ENCODE results near the gene HS6ST2. TPM values are rescaled to one million over a fixed set of nuclear protein-coding genes. Genes with fewer than 3 reads are reported as not detected.

Gene HS6ST2
- total RNA-seq, 4 donors from 2014 or later: 0.22 to 0.34 (median 0.33) TPM; not detected in 1

DNA sequence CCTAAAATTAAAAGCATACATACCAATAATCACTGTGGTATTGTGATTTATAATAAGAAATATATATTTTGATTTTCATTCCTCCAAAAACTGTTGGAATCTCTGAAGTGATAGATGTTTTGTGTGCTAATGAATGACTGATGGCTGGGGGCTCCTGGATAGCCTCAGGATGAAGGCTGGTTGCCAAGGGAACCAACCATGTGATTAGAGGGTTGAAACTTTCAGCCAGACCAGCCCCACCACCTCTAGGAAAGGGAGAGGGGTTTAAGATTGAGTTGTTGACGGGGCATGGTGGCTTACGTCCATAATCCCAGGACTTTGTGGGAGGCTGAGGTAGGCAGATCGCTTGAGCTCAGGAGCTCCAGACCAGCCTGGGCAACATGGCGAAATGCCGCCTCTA lies 34.0 kb downstream of the HS6ST2 start:
- TF ChIP-seq CTCF (IDR thresholded peaks at IDR 0.05; ENCODE audit: low read depth): no peak

DNA sequence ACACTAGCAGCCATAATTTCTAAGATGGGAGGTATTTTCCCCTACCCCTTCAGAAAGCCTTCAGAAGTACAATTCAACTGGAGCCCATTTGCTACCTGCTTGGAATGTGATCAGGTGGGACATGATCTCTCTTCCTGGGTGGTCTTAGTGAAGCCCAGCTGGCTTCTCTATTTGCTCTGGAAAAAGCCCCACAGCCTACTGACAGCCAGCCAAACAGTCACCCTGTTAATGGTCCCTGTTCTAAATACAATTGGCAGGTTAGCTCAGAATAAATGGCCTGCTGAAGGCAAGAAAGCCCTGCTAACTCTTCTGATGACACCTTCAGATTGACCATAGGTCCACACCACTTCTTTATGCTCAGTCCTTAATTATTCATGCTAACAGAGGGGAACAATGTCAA lies 39.9 kb downstream of the HS6ST2 start:
- no peak for TF ChIP-seq CTCF (IDR thresholded peaks at IDR 0.05; ENCODE audit: low read depth)

DNA sequence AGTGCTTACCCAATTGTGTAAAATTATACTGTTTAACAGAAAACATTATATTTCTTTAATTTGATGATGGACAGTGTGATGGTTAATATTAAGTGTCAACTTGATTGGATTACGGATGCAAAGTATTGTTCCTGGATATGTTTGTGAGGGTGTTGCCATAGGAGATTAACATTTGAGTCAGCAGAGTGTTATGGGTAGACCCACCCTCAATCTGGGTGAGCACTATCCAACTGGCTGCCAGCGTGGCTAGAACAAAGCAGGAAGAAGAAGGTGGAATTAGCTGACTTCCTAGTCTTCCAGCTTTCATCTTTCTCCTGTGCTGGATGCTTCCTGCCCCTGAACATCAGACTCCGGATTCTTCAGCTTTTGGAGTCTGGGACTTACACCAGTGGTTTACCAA lies 42.1 kb downstream of the HS6ST2 start:
- no peak for TF ChIP-seq CTCF (IDR thresholded peaks at IDR 0.05; ENCODE audit: low read depth)

DNA sequence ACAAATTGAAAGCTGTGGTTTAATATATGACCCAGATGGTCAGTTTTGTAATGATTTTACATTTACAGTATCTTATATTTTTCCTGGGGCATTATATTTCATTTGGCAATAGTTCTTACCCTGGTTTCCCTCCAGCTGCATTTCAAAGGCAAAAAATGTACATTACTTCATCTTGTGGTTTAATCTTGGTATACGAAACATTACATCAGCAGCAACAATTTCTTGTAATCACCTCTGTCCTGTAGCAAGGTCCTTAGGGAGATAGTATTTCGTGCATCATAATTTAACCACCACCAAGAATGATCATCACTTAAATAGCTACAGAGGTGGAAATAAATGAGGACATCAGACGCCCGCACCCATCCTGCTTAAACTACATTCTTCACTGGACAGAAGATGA lies 48.8 kb downstream of the HS6ST2 start:
- TF ChIP-seq CTCF (IDR thresholded peaks at IDR 0.05; ENCODE audit: low read depth): no peak

GRCh38 chrX:132908891-132909290 lies 49.5 kb downstream of the HS6ST2 start:
- TF ChIP-seq CTCF (IDR thresholded peaks at IDR 0.05; ENCODE audit: low read depth): no peak

DNA sequence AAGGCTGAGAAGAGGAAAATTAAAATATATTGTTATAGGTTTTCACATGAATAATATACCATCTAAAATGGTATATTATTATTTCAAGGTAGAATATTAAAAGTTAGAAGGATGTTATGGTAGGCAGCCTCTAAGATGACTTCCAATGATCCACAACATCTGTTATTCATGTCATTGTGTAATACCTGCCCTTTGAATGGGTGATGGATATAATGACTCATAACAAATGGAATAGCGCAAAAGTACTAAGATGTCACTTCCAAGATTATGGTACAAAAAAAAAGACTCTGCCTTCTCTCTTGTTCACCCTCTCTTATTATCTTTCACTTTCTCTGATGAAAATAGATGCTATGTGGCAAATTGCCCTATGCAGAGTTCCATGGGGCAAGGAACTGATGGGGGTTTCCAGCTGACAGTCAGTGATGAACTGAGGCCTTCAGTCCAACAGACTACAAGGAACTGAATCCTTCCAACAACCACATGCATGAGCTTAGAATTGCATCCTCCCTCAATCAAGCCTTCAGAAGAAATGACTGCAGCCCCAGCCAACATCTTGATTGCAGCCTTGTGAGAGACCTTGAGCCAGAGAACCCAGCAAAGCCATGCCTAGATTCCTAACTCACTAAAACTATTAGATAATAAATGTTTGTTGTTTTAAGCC lies 57.7 kb downstream of the HS6ST2 start:
- no peak for TF ChIP-seq CTCF (IDR thresholded peaks at IDR 0.05; ENCODE audit: low read depth)

- TF ChIP-seq CTCF (IDR thresholded peaks at IDR 0.05; ENCODE audit: low read depth): no peak
Observed at GRCh38 chrX:132887569-132887968, 70.9 kb downstream of the HS6ST2 start.

Measured in subcutaneous adipose tissue (tissue), 4 donors.